HCT116 (cell line): ENCODE data around the gene ADAMTSL5. TPM values are rescaled to one million over a fixed set of nuclear protein-coding genes. Genes with fewer than 3 reads are reported as not detected.

Experiments
- ATAC-seq: fragments of 200-7000 bp; cut with Tn5 transposase; 2 replicates; pipeline ENCODE4 v1.9.1; 2020; ENCODE audit warnings: mild to moderate bottlenecking, moderate library complexity
- BruUV-seq: library from RNA; stranded (reverse); fragments of 400-500 nt; replicated peaks from 2 replicates; lab custom pipeline; 2021; lab: Mats Ljungman, UMichigan
- CTCF ChIA-PET: fragments of 300-600 bp; sonication (Branson Sonifier 250); formaldehyde crosslinking; loops from one replicate; lab custom pipeline; 2021; ENCODE audit warnings: antibody characterized with exemption; lab: Charles Lee
- POLR2A ChIA-PET: fragments of 300-600, 350-600 bp; sonication (Branson Sonifier 250); formaldehyde crosslinking; loops from one replicate; lab custom pipeline; 2021; ENCODE audit warnings: antibody characterized with exemption; lab: Charles Lee
- RAD21 ChIA-PET, 2 experiments: fragments of 300-600 bp; sonication (Branson Sonifier 250); formaldehyde crosslinking; loops; one replicate each; lab custom pipeline; 2023; ENCODE audit warnings: low total read pairs in 2 of 2; ENCODE audit not compliant: uncharacterized antibody in 2 of 2, unreplicated experiment in 2 of 2, low non-redundant PET in 1 of 2; lab: Charles Lee
- DNase-seq: peaks from one replicate; pipeline ENCODE4 v3.0.0-alpha.2; 2010; ENCODE audit warnings: low read depth, low spot score
- H2AFZ ChIP-seq: fragments of 200-600 bp; shearing (Covaris generic), sonication (generic); 2 replicates; pipeline ENCODE4 v1.6.1; 2017; ENCODE audit warnings: low read depth, mixed run types, mixed read lengths, antibody characterized with exemption, low read length; ENCODE audit not compliant: poor library complexity, severe bottlenecking
- H3K27ac ChIP-seq: 2 replicates; pipeline ENCODE4 v1.5.1; 2012; ENCODE audit warnings: low read depth, low read length
- H3K27me3 ChIP-seq: fragments of 200-600 bp; sonication (generic); 2 replicates; pipeline ENCODE4 v1.6.1; 2016; ENCODE audit warnings: mixed run types, low read length, mixed read lengths; ENCODE audit not compliant: insufficient read depth
- H3K36me3 ChIP-seq, 2 experiments: fragments of 200-500 bp in 1 of 2; fragments of 200-600 bp in 1 of 2; sonication (Bioruptor generic) in 1 of 2; sonication (generic) in 1 of 2; 2 replicates each; pipeline versions ENCODE4 v1.5.1 to v1.6.1; 2014 to 2016; ENCODE audit warnings: low read length in 2 of 2, inconsistent platforms in 1 of 2, mixed read lengths in 1 of 2, mixed run types in 1 of 2; ENCODE audit not compliant: insufficient read depth in 2 of 2, control insufficient read depth in 1 of 2
- H3K4me1 ChIP-seq, 2 experiments: fragments of 200-600 bp in 1 of 2; sonication (generic) in 1 of 2; 2 replicates each; pipeline versions ENCODE4 v1.5.1 to v1.6.1; 2012 to 2017; ENCODE audit warnings: low read length in 2 of 2, inconsistent platforms in 1 of 2, mild to moderate bottlenecking in 1 of 2, mixed read lengths in 1 of 2, mixed run types in 1 of 2, moderate library complexity in 1 of 2; ENCODE audit not compliant: insufficient read depth in 2 of 2, control insufficient read depth in 1 of 2
- H3K4me2 ChIP-seq: fragments of 200-600 bp; sonication (generic); 2 replicates; pipeline ENCODE4 v1.6.1; 2017; ENCODE audit warnings: mixed run types, low read length, mixed read lengths
- H3K4me3 ChIP-seq, 2 experiments: fragments of 200-600 bp in 1 of 2; sonication (generic) in 1 of 2; replicated peaks in 1 of 2; 2 replicates each; pipeline ENCODE4 v1.5.1; 2011 to 2016; ENCODE audit warnings: low read length in 2 of 2, control low read depth in 1 of 2, low read depth in 1 of 2, mild to moderate bottlenecking in 1 of 2, mixed read lengths in 1 of 2, mixed run types in 1 of 2
- H3K79me2 ChIP-seq: fragments of 200-600 bp; sonication (generic); 2 replicates; pipeline ENCODE4 v1.6.1; 2017; ENCODE audit warnings: mild to moderate bottlenecking, mixed run types, low read length, moderate library complexity, mixed read lengths; ENCODE audit not compliant: insufficient read depth
- H3K9ac ChIP-seq: fragments of 200-600 bp; sonication (generic); 2 replicates; pipeline ENCODE4 v1.6.1; 2016; ENCODE audit warnings: low read length, mixed read lengths
- H3K9me2 ChIP-seq: fragments of 200-600 bp; sonication (generic), shearing (Covaris generic); 2 replicates; pipeline ENCODE4 v1.6.1; 2017; ENCODE audit warnings: mixed run types, mild to moderate bottlenecking, moderate library complexity; ENCODE audit not compliant: insufficient read depth
- H3K9me3 ChIP-seq, 2 experiments: fragments of 200-500 bp in 1 of 2; fragments of 200-600 bp in 1 of 2; sonication (Bioruptor generic) in 1 of 2; sonication (generic) in 1 of 2; 2 replicates each; pipeline ENCODE4 v1.6.1; 2014 to 2017; ENCODE audit warnings: low read length in 2 of 2, mixed read lengths in 2 of 2, inconsistent platforms in 1 of 2, low read depth in 1 of 2, mild to moderate bottlenecking in 1 of 2, mixed run types in 1 of 2, moderate library complexity in 1 of 2; ENCODE audit not compliant: control insufficient read depth in 1 of 2, insufficient read depth in 1 of 2
- H4K20me1 ChIP-seq: fragments of 200-600 bp; sonication (generic), shearing (Covaris generic); 2 replicates; pipeline ENCODE4 v1.6.1; 2017; ENCODE audit warnings: mixed run types, mild to moderate bottlenecking, moderate library complexity; ENCODE audit not compliant: insufficient read depth
- ELF1 ChIP-seq: IDR thresholded peaks from 2 replicates; pipeline ENCODE4 v1.6.1; 2012; ENCODE audit warnings: low read depth, borderline replicate concordance
- EZH2phosphoT487 ChIP-seq: fragments of 200-600 bp; IDR thresholded peaks from 2 replicates; pipeline ENCODE4 v1.6.1; 2018; ENCODE audit warnings: antibody characterized with exemption, borderline replicate concordance
- FOSL1 ChIP-seq: IDR thresholded peaks from 2 replicates; pipeline ENCODE4 v1.6.1; 2012; ENCODE audit warnings: low read depth
- POLR2A ChIP-seq: IDR thresholded peaks from 2 replicates; pipeline ENCODE4 v1.7.0; 2011; ENCODE audit warnings: borderline replicate concordance; ENCODE audit not compliant: insufficient read depth, insufficient read length; ENCODE audit errors: extremely low read depth
- POLR2AphosphoS5 ChIP-seq: IDR thresholded peaks from 2 replicates; pipeline ENCODE4 v1.6.1; 2011; ENCODE audit warnings: mild to moderate bottlenecking, low read depth, low read length, moderate library complexity
- SIN3A ChIP-seq: IDR thresholded peaks from 2 replicates; pipeline ENCODE4 v1.6.1; 2012; ENCODE audit warnings: low read depth
- TCF7L2 ChIP-seq: IDR thresholded peaks from 2 replicates; pipeline ENCODE4 v1.7.0; 2011; ENCODE audit warnings: borderline replicate concordance, inconsistent platforms; ENCODE audit not compliant: insufficient read depth, insufficient read length; ENCODE audit errors: extremely low read depth
- ZFX ChIP-seq: fragments of 450-650 bp; IDR thresholded peaks from 2 replicates; pipeline ENCODE4 v1.6.1; 2017
- intact Hi-C: fragments of 100-400 bp; cut with micrococcal nuclease; formaldehyde crosslinking; loops from 2 replicates; pipeline ENCODE4 v1.10.0; 2022
- total RNA-seq: library from RNA; stranded (reverse); gene quantifications from one replicate; pipeline ENCODE4 v1.2.1, GENCODE V29; 2021; ENCODE audit not compliant: unreplicated experiment
- TF ChIP-seq, protein P1 (sequence below): IDR thresholded peaks from 2 replicates; pipeline ENCODE4 v1.6.1; 2012
- TF ChIP-seq, protein P2 (sequence below): IDR thresholded peaks from 2 replicates; pipeline ENCODE4 v1.6.1; 2012; ENCODE audit warnings: low read depth

The ADAMTSL5 gene
- total RNA-seq, 1 experiment from 2014 or later, result 24.0 TPM

DNA sequence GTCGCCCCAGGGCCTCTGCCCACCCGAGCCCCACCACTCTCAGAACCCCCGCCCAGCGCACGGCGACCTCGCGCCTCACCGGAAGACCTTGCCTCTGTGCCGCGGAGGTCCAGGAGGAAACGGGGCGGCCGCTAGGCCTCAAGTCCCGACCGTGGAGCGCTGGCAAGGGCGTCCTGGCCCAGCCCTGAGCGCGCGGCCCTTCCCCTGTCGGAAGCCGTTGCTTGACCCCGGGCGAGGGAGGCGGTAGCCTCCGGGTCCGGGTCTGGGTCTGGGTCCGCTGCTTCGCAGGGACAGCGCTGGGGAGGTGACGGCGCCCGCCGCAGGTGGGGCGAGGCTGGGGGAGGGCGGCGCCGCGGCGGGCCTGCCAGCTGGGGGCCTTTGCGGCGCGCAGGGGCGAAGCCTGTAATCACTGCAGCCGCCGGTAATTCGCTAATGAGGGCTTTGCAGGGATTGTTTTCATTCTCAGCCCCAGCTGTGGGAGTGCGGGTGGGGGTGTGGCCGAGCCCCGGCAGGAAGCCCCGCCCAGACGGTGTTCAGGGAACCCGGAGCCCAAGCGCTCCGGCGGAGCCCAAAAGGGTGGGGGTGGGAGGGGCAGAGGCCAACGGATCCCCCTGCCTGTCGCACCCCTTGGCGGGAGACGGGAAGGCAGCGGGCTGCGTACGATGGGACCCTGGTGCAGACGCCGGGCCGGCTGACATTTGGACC, 42.4 kb downstream of the ADAMTSL5 start:
- Histone ChIP-seq H3K27ac (peak overlapping the region; percentile 91), H3K27me3 (no peaks in the 10 kb centered on the region), H2AFZ (no peak overlapping the region), H3K36me3 (no peaks in the 10 kb centered on the region), H3K4me2 (peak overlapping the region; percentile 96), H3K9me2 (no peaks in the 10 kb centered on the region), H3K9ac (peak overlapping the region; percentile 60), H3K4me3 (peak overlapping the region; percentile 57 to 66), H3K9me3 (no peaks in the 10 kb centered on the region), H3K4me1 (peaks cover 19 to 39% of the 10 kb centered on the region in 2 experiments), H3K79me2 (peaks cover 11% of the 10 kb centered on the region; the same call in 1 of the 2 replicates), H4K20me1 (no peaks in the 10 kb centered on the region)
- RAD21 ChIA-PET, result no interaction called here
- POLR2A ChIA-PET, result interaction anchor here (2.4 kb wide), 1 partner anchor 15 kb away, joined by 8 read pairs; no protein-coding TSS in a partner anchor
- peak; percentile 59 for ATAC-seq
- peak; percentile 42 for DNase-seq
- CTCF ChIA-PET, result interaction anchor here (1.0 kb wide), 1 partner anchor 76 kb away, joined by 4 read pairs; no protein-coding TSS in a partner anchor
- BruUV-seq, result no TSS peak
- peak; percentile 52 for TF ChIP-seq POLR2AphosphoS5
- TF ChIP-seq FOSL1, result no peak
- peak; percentile 64 for TF ChIP-seq POLR2A
- TF ChIP-seq EZH2phosphoT487, result no peak
- peak; percentile 81; the same call in 1 of the 2 replicates for TF ChIP-seq ZFX
- no peak for TF ChIP-seq SIN3A
- no peak for TF ChIP-seq ELF1
- peak; percentile 66 for TF ChIP-seq TCF7L2
- intact Hi-C loops, result loop anchor here (1.0 kb wide), 1 partner anchor 9 kb away; the partner anchor contains the start of gene C19orf25

DNA sequence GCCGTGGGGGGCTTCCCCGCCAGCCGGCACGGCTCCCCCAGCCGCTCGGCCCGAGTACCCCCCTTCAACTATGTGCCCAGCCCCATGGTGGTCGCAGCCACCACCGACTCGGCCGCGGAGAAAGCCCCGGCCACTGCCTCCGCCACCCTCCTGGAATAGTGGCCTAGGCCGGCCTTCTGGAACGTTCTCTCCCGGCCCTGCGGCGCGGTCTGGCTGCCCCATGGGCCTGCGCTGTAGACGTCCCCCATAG, 42.8 kb downstream of the ADAMTSL5 start:
- TF ChIP-seq, protein P1, sequence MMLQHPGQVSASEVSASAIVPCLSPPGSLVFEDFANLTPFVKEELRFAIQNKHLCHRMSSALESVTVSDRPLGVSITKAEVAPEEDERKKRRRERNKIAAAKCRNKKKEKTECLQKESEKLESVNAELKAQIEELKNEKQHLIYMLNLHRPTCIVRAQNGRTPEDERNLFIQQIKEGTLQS, result no peak
- TF ChIP-seq, protein P2, sequence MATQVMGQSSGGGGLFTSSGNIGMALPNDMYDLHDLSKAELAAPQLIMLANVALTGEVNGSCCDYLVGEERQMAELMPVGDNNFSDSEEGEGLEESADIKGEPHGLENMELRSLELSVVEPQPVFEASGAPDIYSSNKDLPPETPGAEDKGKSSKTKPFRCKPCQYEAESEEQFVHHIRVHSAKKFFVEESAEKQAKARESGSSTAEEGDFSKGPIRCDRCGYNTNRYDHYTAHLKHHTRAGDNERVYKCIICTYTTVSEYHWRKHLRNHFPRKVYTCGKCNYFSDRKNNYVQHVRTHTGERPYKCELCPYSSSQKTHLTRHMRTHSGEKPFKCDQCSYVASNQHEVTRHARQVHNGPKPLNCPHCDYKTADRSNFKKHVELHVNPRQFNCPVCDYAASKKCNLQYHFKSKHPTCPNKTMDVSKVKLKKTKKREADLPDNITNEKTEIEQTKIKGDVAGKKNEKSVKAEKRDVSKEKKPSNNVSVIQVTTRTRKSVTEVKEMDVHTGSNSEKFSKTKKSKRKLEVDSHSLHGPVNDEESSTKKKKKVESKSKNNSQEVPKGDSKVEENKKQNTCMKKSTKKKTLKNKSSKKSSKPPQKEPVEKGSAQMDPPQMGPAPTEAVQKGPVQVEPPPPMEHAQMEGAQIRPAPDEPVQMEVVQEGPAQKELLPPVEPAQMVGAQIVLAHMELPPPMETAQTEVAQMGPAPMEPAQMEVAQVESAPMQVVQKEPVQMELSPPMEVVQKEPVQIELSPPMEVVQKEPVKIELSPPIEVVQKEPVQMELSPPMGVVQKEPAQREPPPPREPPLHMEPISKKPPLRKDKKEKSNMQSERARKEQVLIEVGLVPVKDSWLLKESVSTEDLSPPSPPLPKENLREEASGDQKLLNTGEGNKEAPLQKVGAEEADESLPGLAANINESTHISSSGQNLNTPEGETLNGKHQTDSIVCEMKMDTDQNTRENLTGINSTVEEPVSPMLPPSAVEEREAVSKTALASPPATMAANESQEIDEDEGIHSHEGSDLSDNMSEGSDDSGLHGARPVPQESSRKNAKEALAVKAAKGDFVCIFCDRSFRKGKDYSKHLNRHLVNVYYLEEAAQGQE, result no peak
- no peak for TF ChIP-seq POLR2A
- Histone ChIP-seq H3K9me3 (no peaks in the 10 kb centered on the region), H4K20me1 (no peaks in the 10 kb centered on the region), H3K4me1 (peaks cover 19 to 39% of the 10 kb centered on the region in 2 experiments), H2AFZ (no peak overlapping the region), H3K4me3 (peak overlapping the region; percentile 57 to 66), H3K9ac (peak overlapping the region; percentile 60), H3K4me2 (peak overlapping the region; percentile 96), H3K9me2 (no peaks in the 10 kb centered on the region), H3K36me3 (no peaks in the 10 kb centered on the region; a peak in 1 of 4 replicates), H3K27ac (peak overlapping the region; percentile 91), H3K27me3 (no peaks in the 10 kb centered on the region), H3K79me2 (peaks cover 11% of the 10 kb centered on the region; the same call in 1 of the 2 replicates)
- intact Hi-C loops, result loop anchor here (1.0 kb wide), 1 partner anchor 9 kb away; the partner anchor contains the start of gene C19orf25
- RAD21 ChIA-PET, result no interaction called here
- peak; percentile 3 for ATAC-seq
- CTCF ChIA-PET, result interaction anchor here (1.0 kb wide), 1 partner anchor 76 kb away, joined by 4 read pairs; no protein-coding TSS in a partner anchor
- BruUV-seq, result no TSS peak
- POLR2A ChIA-PET, result no interaction called here
- no peak for DNase-seq
